Activated CD4-positive, alpha-beta T cell treated with anti-CD3 and anti-CD28 coated beads, Interleukin-2, Interleukin-6, amounts not matched to agents 100 ng/mL and 50 ng/mL, durations not matched to agents 16 hours and 8 hours (primary cell): Measurements from ENCODE around the gene CTSA.
"Not testable (repeated sequence)": the region's sequence is repeated elsewhere in the genome, so short reads cannot be mapped to it uniquely, and the experiment has no call there.

ENCODE experiments used
- DNase-seq: peaks from one replicate; pipeline ENCODE4 v3.0.0-alpha.2; 2020

Gene CTSA

DNA sequence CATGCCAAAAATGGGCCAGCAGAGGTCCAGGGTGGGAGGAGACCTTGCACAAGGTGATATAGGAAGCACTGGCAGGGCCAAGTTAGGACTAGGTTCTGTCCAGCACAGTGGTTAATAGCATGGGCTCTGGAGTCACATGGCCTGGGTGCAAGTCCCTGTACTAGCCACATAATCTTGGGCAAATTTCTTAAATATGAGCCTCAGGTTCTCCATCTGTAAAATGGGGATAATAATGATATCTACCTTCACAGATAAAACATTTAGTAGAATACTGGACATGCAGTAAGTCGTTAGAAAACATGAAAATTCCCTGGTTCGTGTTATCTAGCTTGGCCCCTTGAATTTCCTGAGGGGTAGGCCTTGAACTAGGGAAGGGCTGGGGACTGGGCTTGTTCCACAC is 6.2 kb downstream of the CTSA start:
- no peak for DNase-seq

DNA sequence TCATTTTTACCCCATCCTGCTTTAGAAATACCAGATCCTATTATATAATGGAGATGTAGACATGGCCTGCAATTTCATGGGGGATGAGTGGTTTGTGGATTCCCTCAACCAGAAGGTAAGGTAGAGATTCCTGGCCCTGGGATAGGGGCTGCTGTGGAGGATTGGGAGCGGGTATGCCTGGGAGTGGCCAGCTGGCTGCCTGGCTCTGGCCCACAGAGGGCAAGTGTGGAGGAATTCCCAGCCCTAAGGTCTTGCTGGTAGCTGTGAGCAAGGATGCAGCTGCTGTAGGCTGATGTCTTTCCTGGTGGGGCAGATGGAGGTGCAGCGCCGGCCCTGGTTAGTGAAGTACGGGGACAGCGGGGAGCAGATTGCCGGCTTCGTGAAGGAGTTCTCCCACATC is 6.6 kb downstream of the CTSA start:
- no peak for DNase-seq

DNA sequence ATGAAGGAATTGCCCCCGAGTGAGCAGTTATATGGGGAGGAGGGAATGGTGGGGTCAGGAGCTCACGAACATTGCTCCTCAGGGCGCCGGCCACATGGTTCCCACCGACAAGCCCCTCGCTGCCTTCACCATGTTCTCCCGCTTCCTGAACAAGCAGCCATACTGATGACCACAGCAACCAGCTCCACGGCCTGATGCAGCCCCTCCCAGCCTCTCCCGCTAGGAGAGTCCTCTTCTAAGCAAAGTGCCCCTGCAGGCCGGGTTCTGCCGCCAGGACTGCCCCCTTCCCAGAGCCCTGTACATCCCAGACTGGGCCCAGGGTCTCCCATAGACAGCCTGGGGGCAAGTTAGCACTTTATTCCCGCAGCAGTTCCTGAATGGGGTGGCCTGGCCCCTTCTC is 7.2 kb downstream of the CTSA start:
- DNase-seq, result no peak

DNA sequence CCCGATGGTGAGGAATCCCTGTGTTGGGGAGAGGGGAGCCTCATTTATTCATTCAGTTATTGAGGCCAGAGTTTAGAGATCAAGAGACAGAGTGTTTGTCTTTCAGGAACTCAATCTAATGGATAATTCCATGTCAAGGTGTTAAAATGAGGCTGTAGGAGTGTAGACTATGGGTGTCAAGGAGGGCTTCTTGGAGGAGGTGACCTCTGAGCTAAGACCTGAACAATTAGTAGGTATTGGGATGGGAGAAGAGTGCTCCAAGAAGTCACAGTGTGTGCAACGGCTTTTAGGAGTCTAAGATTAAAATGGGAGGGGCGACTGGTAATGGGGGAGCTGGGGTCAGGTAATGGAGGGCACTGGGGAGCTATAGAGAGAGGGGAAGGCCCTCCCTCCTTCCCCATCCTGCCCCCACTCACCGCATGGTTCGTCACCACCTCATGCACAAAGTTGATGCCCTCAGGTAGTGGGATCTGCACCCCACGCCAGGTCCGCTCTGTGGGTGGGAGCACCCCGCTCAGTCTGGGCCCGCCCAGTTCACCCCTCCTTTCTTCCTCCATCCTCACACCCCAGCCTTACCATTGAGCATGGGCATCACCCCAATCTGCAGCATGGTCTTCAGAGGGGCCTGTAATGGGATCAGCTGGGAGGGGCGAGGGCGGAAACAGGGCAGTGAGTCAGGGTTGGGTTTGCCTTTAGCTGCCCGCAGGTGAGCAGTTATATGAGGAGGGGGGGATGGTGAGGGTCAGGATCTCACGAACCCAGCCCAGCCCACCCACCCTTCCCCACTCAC is 8.1 kb downstream of the CTSA start:
- DNase-seq, result no peak

DNA sequence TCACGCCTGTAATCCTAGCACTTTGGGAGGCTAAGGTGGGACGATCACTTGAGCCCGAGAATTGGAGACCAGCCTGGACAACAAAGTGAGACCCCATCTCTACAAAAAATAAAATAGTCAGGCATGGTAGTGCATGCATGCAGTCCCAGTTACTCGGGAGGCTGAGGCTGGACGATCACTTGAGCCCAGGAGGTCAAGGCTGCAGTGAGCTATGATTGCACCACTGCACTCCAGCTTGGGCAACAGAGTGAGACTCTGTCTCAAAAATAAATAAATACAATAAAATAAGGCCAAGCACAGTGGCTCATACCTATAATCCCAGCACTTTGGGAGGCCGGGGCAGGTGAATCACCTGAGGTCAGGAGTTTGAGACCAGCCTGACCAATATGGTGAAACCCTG is 10.2 kb downstream of the CTSA start:
- not testable (repeated sequence) for DNase-seq

DNA sequence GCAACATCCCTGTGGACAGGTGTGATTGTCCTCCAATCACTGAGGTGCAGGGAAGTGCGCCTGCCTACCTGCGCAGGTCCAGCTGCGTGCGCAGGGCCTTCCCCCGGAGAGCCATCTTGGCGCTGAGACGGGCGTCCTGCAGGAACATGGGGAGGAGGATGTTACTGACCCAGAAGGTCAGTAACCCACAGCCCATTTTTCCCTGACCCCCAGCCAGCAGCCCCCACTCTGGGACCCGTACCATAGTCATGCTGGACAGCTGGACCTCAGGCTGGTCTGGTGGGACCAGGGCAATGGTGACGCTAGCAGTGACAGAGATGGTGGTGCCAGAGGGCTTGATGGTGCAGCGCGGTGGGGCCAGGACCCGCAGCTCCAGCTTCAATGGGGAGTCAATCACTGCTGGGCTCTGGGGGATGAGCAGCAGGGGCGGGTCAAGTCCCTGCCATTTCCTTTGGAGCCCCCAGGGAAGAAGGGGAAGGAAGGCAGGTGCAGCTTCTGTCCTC is 11.1 kb downstream of the CTSA start:
- DNase-seq, result no peak

DNA sequence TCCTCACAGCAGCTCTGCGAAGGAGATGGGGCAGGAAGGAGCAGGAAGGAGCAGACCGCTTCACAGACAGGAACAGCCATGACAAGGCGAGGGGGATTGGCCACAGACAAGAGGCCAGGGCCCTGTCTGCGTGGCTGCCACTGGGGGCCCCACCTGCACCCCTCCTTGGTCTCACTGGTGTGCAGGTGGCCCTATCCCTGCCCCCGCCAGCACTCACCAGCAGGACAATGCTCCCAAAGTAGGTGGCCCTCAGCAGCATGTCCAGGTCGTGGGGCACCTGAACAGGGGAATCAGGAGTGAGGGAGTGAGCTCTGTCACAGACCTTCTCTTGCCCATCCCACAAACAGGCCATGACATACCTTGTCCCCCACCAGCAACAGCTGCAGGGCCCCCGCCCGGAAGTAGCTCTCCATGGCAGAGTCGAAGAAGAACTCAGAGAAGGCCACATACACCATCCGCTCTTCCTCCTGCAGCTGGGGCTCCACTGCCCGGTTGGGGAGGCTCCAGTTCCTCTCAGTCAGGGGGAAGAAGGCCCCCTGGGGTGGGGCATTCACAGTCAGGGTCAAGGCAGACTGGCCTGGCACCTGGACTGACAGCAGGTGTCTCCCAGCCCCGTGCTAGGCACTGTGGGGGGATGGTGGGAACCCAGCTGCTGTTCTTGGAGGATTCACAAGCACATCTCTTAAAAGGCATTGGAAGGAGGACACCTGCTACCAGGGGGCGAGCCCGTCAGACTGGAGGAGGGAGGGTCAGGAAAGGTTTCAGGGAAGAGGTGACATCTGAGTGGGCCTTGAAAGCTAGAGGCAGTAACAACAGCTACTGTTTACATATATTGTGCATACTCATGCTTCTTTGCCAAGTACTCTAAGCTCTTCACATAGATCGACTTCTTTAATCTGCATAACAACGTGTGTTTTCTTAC is 13.7 kb downstream of the CTSA start:
- DNase-seq, result no peak

DNA sequence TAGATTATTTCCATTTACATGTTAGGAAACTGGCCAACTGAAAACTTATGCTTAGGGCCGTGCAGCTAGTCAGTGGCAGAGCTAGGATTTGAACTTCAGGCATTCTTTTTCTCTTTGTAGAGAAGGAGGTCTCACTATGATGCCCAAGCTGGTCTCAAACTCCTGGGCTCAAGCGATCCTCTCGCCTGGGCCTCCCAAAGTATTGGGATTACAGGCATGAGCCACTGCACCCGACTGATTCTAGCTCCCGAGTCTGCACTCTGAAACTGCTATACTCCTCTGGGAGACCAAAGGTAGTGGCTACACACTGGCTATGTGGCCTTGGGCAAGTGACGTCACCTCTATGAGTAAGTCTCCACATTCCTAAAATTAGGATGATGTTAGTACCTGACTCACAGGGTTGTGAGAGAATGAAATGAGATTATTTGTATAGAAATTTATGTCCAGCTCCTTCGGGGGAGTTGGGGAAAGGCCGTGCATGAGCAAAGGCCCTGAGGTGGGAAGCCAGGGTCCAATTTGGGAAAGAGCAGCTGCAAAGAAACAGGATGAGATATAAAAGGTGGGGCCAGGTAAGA is 14.5 kb downstream of the CTSA start:
- DNase-seq, result no peak

DNA sequence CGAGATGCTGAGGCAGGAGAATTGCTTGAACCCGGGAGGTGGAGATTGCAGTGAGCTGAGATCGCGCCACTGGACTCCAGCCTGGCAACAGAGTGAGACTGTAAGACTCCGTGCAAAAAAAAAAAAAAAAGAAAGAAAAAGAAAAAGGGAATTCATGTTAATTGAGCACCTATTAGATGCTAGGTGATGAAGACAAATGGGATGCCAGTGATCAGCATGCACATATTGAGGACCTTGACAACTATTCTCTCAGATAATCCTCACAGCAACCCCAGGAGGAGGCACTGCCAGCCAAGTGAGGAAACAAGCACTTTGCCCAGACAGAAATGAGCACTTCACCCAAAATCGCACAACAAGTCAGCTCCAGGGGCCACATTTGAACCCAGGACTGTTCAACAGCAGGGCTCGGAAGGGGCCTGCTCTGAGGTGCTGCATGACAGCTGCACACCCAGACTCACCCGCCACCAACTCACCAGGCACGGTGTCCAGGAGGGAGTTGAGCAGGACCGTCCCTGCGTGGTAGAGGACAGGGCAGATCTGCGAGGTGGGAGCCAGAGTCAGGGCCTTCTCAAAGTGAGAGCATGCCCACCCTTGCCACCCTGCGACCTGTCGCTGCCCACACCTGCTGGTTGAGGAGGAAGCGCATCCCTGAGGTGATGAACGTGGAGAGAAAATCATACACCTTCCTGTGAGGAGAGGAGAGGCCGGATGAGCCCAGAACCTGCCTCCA is 16.2 kb downstream of the CTSA start:
- DNase-seq, result no peak

DNA sequence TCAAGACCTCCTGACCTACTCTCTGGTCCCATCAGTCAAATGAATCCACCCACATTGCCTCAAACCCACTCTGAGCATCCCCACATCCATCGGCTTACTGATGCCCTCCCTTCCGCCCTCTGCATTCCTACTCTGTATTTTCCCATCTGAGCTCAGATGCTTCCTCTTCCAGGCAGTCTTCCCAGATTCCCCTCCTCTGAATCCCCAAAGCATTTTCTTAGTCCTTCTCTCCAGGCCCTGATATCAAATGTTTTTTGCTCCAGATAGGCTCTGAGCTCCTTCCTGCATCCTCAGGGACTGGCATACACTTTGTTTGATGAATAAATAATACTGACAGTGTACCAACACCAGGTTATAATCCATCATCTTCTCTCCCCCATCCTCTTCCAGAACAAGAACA is 16.9 kb downstream of the CTSA start:
- DNase-seq, result no peak

DNA sequence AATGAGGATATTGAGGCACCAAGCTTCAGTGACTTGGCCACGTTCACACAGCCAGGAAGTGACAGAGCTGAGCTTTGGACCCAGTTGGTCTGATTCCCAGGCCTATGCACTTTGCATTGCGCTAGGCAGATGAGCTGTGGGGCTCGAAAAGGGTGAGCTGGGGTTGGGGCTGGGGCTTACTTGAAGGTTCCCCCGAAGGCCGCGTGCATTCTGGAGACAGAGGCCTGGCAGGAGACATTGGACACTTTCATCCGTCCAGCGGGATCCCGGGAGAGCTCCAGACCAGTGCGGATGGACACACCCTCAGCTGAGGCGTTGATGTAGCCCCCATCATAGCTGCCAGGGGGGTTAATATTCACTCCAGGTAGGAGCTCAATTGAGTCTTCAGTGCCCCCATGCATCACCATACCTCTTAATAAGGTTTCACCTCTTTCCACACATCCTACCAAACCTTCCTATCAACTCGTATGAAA is 18.2 kb downstream of the CTSA start:
- no peak for DNase-seq

DNA sequence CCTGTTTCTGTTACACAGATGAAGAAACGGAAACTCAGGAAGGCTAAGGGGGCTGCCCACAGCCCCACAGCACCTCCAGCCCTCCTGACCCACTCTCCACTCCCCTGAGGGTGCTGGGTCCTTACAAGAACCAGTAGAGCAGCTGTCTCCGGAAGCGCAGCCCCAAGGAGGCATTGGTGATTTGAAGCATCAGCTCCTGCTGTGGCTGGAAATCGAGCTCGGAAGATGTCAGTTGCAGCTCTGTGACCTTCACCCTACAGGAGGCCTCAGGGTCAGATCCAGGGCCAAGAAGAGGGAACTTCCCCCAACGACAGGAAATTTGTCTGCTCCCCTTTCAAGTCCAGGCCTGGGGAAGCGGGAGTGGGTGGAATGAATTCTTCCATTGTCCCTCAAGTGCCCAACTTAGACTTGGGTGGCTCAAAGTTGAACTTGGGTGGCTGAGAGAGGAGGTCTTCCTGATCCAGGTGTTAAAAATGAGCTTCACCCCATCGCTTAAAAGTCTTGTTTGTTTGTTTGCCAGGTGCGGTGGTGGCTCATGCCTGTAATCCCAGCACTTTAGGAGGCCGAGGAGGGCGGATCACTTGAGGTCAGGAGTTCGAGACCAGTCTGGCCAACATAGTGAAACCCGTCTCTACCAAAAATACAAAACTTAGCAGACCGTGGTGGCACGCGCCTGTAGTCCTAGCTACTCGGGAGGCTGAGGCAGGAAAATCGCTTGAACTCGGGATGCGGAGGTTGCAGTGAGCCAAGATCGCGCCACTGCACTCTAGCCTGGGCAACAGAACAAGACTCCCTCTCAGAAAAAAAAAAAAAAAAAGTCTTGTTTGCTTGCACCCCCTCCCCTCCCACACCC is 18.9 kb downstream of the CTSA start:
- no peak for DNase-seq

DNA sequence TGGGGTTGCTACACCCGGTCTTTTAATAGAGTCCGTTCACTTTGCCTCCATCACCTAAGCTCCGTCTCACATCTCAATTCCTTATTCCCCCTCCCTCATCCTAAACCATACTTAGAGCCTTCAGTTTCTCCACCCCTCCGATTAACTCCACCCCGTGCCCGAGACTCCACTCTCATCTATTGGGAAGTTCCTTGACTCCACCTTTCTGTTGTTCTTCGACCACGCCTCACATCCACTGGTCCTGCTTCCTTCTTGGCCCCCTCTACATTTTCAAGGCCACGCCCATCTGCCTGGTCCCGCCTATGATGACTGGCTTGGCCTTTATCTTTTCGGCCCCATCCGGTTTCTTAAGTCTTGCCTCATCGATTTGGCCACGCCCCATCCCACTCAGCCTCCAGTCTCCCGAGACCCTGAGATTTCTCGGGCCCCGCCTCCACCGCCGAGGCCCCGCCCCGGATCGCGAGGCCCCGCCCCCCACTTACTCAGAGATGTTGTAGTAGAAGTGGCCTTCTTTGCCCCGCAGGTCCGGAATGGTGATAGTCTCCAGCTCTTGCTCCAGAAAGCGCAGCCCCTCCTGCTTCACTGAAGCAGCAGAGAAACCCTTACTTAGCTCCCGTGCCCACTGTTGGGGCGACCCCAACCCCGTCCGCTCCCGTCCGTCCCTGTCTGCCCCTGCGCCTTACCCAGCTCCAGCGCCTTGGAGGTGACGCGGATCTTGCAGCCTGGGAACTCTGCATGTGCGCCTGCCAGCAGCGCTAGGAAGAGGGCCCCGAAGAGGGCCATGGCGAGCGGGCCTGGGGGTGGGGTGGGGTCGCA is 19.7 kb downstream of the CTSA start:
- DNase-seq, result peak; percentile 97

DNA sequence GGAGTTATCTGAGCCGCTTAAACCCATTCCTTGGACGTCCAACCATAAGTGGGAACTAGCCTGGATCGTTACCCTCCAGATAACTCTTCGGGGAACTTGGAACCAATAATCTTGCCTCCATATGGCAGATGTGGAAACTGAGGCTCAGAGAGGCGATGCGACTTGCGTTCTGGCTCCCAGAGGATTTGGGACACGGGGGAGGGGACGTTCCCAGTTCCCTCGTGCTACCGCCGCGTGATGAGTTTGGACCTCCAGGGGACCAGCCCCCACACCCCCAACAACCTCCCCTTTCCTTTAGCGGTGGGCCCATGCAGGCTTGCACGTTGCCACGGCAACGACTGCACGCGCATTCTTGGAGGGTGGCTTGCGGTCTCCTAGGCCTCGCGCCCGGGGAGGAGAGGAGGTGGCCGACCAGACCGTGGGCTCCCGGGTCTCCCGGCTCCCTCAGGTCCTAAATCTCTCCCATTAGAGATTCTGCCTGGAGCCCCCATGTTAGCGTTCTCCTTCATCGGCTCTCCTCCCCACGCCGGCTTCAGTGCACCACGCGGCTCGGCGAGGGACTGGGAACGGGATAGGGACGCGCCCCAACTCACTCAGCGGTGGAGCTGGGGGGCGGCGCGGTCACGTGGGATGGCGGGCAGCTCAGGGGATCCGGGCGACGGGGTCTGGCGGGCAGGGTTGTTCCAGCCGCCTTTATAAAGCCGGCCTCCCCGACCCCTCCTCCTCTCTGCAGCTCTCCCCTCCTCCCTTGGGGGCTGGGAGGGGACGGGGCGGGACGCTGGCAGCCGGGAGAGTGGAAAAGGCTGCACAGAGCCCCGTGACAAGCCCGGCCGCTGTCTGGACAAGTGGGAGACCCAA is 20.6 kb downstream of the CTSA start, which contains the start of gene PLTP:
Gene PLTP (minus strand): TSS at position 670 of the 858 bp plus-strand sequence. CDS start 703 bp downstream, outside the sequence.
- DNase-seq, result peak; percentile 26

DNA sequence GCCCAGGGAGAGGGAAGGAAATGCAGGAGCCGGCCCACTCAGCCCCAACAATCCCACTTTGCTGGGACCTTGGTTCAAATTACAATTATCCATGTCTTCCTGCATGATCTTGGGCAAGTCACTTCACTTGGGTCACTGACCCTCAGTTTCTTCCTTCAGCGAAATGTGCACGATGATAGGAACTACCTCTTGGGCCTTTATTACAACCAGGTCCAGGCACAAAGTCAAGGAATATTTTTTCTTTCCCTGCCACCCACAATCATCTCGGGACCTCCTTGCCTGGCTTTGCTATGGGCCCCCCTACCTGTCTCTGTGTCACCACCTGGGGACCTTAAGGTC is 21.2 kb downstream of the CTSA start:
- DNase-seq, result no peak

DNA sequence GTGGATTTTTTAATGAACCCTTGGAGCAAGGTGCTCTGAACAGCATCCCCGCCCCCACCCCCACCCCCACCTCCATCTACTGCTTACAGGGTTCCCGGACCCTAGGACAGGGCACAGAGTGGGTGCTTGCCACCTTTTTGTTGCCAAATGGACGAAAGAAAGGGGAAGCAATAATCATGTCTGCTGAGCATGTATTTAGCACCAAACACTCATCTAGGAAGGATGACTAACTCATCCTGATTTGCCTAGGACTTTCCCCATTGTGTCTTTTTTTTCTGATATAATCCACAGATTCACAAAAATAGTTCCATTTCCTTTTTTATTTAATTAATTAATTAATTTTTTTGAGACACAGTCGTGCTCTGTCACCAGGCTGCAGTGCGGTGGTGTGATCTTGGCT is 22.0 kb downstream of the CTSA start:
- no peak for DNase-seq

DNA sequence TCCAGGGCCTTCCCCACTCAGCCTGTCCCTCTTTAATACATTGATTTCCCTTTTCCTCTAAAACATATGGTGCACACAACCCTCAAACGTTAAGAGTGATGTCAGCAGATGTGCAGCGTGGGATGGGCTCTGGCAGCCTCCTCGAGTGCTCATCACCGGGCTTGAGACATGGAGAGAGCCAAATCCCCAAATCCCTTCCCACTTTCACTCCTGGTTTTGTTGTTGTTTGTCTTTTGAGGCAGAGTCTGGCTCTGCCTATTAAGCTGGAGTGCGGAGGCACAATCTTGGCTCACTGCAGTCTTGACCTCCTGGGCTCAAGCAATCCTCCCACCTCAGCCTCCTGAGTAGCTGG is 26.6 kb downstream of the CTSA start:
- DNase-seq, result no peak

DNA sequence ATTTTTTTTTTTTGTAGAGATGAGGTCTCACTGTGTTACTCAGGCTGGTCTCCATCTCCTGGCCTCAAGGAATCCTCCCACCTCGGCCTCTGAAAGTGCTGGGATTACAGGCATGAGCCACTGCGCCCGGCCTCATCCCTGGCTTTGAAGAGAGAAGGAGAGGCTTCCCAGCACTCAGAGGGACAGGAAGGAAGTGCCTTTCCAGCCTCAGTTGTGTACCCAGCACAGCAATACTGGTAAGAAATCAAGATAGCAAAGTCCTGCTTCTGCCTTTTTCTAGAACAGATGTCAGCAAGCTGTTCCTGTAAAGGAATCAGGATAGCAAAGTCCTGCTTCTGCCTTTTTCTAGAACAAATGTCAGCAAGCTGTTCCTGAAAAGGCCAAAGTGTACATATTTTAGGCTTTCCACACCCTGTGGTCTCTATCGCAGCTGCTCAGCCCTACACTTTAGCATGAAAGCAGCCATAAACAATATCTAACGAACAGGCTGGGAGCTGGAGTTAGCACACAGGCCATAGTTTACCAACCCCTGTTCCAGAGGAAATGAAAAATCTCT is 27.1 kb downstream of the CTSA start:
- no peak for DNase-seq

DNA sequence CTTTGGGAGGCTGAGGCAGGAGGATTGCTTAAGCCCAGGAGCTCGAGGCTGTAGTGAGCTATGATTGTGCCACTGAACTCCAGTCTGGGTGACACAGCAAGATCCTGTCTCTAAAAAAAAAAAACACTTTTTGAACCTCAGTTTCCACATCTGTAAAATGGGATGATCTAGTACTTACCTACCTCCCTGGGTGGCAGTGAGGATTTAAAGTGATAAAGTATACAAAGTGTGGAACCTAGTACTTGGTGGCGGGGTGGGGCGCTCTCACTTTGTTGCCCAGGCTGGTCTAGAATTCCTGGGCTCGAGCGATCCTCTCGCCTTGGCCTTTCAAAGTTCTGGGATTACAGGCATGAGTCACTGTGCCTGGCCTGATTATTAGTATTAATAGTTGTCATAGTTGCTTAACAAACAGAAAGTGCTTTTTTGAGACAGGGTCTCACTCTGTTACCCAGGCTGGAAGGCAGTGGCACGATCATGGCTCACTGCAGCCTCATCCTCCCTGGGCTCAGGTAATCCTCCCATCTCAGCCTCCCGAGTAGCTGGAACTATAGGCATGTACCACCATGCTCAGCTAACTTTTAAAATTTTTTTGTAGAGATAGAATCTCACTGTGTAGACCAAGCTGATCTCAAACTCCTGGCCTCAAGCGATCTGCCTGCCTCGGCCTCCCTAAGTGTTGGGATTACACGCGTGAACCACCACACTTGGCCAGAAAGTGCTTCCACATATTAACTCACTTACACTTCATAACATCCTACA is 27.8 kb downstream of the CTSA start:
- DNase-seq, result no peak
